Activated CD8-positive, alpha-beta memory T cell treated with anti-CD3 and anti-CD28 coated beads, Interleukin-2, amount 50 U/mL, for 1 hour (primary cell): Measurements from ENCODE around the gene METTL1.
"Not testable (repeated sequence)": the region's sequence is repeated elsewhere in the genome, so short reads cannot be mapped to it uniquely, and the experiment has no call there.

Experiments used
- DNase-seq: peaks from one replicate; pipeline ENCODE4 v3.0.0-alpha.2; 2020; ENCODE audit errors: extremely low read depth

The METTL1 gene

GRCh38 chr12:57724003-57724935, 47.6 kb downstream of the METTL1 start:
- DNase-seq: no peak

- no peak for DNase-seq
These were observed 48.3 kb downstream of the METTL1 start for GRCh38 chr12:57723630-57723962.

DNA sequence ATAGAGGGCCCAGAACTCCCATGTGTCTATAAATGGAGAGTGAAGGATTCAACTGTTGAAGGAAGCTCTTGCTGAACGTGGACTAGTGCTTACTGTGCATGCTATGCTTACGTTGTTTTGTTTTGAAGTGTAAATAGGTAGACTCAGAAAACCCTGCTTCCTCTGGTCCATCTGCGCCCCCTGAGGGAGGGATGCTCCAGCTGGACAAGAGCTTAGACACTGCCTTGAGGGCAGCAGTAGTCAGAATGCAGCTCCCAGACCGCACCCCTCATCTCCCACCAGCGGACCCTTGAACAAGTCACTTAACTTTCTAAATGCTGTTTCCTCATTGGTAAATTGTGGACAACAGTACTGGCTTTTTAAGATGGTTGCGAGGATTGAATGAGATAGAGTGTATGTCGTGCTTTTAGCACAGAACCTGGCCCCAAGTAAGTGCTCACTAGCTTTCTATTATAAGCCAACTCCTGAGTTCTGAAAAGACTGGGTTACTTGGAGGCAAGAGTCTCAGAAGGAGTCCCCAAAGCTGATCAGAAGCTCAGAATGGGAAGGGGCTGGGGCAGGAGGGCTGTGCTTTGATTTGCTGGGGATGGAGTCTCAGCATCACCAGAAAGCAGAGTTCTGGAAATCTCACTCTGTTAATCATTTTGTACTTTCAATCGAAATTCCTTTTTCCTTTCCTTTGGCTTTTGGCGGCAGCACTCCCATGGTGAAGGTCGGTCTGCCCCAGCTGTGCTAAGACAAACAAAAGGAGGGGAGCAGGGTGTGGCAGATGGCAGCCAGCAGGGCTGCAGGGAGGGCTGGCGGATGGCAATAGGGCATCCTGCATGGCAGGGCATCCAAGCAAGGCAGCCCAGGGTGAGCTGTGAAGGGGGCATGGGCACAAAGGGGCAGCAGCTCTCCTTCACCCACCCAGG, 48.9 kb downstream of the METTL1 start:
- DNase-seq: no peak

- DNase-seq: not testable (repeated sequence)
These were observed 49.9 kb downstream of the METTL1 start for GRCh38 chr12:57721846-57722608.

DNA sequence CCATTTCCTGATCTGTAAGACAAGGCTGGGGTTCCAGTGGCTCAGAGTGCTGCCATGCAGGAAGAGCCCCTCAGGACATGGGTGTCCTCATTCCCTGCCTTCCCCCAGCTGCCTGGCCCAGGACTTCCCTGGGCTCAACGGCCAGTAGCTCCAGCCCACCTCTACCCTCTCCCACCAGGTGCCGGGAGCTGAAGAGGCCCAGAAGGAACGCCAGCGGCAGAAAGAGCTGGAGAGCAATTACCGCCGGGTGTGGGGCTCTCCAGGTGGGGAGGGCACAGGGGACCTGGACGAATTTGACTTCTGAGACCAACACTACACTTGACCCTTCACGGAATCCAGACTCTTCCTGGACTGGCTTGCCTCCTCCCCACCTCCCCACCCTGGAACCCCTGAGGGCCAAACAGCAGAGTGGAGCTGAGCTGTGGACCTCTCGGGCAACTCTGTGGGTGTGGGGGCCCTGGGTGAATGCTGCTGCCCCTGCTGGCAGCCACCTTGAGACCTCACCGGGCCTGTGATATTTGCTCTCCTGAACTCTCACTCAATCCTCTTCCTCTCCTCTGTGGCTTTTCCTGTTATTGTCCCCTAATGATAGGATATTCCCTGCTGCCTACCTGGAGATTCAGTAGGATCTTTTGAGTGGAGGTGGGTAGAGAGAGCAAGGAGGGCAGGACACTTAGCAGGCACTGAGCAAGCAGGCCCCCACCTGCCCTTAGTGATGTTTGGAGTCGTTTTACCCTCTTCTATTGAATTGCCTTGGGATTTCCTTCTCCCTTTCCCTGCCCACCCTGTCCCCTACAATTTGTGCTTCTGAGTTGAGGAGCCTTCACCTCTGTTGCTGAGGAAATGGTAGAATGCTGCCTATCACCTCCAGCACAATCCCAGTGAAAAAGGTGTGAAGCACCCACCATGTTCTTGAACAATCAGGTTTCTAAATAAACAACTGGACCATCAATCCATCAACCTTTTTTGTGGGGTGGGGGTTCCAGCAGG, 51.0 kb downstream of the METTL1 start:
- no peak for DNase-seq

DNA sequence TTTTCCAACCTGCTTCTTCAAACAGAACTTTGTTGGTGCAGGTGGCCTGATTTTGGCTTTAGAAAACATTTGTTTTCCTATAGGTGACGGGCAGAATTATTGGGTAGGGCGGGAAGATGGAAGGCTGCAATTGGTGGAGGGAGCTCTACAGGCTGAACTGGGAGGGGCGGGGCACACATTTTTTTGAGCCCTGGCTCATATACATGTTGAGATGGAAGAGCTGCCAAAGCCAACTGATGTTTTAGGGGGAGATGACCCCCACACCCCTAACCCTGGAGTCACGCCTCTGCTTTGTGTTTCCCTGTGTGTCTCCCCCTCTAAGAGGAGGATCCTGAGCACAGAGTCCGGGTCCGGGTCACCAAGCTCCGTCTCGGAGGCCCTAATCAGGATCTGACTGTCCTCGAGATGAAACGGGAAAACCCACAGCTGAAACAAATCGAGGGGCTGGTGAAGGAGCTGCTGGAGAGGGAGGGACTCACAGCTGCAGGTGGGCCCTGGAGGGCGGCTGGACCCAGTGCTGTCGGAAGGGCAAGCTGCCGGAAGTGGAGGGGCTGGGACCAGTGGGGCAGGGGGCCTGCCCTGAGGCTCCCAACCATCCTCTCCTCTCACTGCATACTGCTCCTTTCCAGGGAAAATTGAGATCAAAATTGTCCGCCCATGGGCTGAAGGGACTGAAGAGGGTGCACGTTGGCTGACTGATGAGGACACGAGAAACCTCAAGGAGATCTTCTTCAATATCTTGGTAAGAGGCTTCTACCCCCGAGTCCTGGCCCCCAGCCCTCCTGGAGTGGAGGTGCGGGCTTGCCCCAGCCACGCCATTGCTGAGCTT, 51.9 kb downstream of the METTL1 start:
- DNase-seq: no peak

DNA sequence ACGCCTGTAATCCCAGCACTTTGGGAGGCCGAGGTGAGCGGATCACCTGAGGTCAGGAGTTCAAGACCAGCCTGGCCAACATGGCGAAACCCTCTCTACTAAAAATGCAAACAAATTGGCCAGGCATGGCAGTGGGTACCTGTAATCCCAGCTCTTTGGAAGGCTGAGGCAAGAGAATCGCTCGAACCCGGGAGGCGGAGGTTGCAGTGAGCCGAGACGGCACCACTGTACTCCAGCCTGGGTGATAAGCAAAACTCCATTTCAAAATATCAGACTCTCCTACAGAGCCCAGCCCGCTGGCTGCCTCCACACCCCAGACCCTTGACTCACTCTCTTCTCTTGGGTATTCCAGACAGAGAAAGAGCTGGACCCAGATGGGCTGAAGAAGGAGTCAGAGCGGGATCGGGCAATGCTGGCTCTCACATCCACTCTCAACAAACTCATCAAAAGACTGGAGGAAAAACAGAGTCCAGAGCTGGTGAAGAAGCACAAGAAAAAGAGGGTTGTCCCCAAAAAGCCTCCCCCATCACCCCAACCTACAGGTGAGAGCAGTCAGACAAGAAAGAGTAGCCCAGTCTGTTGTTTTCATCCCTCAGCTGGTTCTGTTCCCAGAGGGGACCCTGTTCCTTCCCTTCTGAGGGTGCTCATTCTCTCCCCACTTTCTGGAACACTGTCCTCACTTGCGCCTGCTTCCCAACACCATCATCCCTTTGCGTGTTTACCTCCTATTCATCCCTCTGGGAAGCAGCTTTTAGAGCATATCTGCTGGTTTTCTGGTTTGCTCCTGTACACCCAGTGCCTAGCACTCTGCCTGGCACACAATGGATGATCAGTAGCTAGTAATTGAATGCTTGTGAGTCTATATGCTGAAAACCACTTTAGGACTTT, 53.0 kb downstream of the METTL1 start:
- no peak for DNase-seq
